ENCODE measurements around the gene DLG1. TPM values are rescaled to one million over a fixed set of nuclear protein-coding genes. Genes with fewer than 3 reads are reported as not detected.
"Not testable (repeated sequence)": the region's sequence is repeated elsewhere in the genome, so short reads cannot be mapped to it uniquely, and the experiment has no call there.

Gene DLG1
- total and polyA plus RNA-seq, 7 experiments from 2014 or later: 27.9 to 96.5 (median 85.9) TPM

GRCh38 chr3:197040658-197041057, 257.8 kb downstream of the DLG1 start:
- Histone ChIP-seq H3K4me1 (ENCODE audit: control insufficient read depth in 2 of 2, insufficient read depth in 2 of 2, low read length in 2 of 2) (no peaks in the 10 kb centered on the region), H3K4me3 (ENCODE audit: low read length) (no peak overlapping the region), H3K27ac (ENCODE audit: low read depth, low read length) (no peak overlapping the region), H3K9me3 (ENCODE audit: control insufficient read depth in 2 of 3, low read length in 3 of 3) (no peaks in the 10 kb centered on the region), H3K36me3 (ENCODE audit: control insufficient read depth in 2 of 3, insufficient read depth in 3 of 3, low read length in 3 of 3) (peaks cover 0 to 6% (median 5%) of the 10 kb centered on the region in 3 experiments), H3K27me3 (ENCODE audit: control insufficient read depth in 2 of 2, insufficient read depth in 2 of 2, low read length in 2 of 2) (no peaks in the 10 kb centered on the region)
- no peak for DNase-seq
- intact Hi-C loops (cut with micrococcal nuclease): no loop called here
- peaks cover 0 to 13% (median 2%) of the 10 kb centered on the region in 5 donors for H3K36me3 Mint-ChIP-seq
- ATAC-seq: no peak
- POLR2A ChIA-PET: no interaction called here
- H3K27me3 Mint-ChIP-seq: no peaks in the 10 kb centered on the region
- H3K4me1 Mint-ChIP-seq: peaks cover 0 to 9% (median 0%) of the 10 kb centered on the region in 7 donors
- H3K27ac Mint-ChIP-seq: no peak overlapping the region
- CTCF ChIA-PET: interaction anchor here (0.6 kb wide), 1 partner anchor 60 kb away, joined by 3 read pairs; no protein-coding TSS in a partner anchor
- H3K4me3 Mint-ChIP-seq: no peak overlapping the region
- H3K9me3 Mint-ChIP-seq: no peaks in the 10 kb centered on the region

GRCh38 chr3:197038679-197039462, 259.5 kb downstream of the DLG1 start:
- H3K27me3 Mint-ChIP-seq: peaks cover 0 to 5% (median 0%) of the 10 kb centered on the region in 5 donors
- no peak overlapping the region for H3K4me3 ChIP-seq (ENCODE audit: low read length)
- no peaks in the 10 kb centered on the region for H3K9me3 ChIP-seq (ENCODE audit: control insufficient read depth in 2 of 3, low read length in 3 of 3)
- peaks cover 0 to 10% (median 4%) of the 10 kb centered on the region in 7 donors for H3K4me1 Mint-ChIP-seq
- POLR2A ChIA-PET: no interaction called here
- no peaks in the 10 kb centered on the region for H3K4me1 ChIP-seq (ENCODE audit: control insufficient read depth in 2 of 2, insufficient read depth in 2 of 2, low read length in 2 of 2)
- H3K4me3 Mint-ChIP-seq: peak overlapping the region in 1 of 10 donors; percentile 17
- peaks cover 0 to 9% (median 0%) of the 10 kb centered on the region in 11 donors for H3K9me3 Mint-ChIP-seq
- peaks cover 0 to 2% (median 0%) of the 10 kb centered on the region in 5 donors for H3K36me3 Mint-ChIP-seq
- H3K27ac ChIP-seq (ENCODE audit: low read depth, low read length): no peak overlapping the region
- no peak for ATAC-seq
- CTCF ChIA-PET: no interaction called here
- H3K27ac Mint-ChIP-seq: peak overlapping the region in 4 of 9 donors; percentile 9 to 73 (median 28)
- no peaks in the 10 kb centered on the region for H3K27me3 ChIP-seq (ENCODE audit: control insufficient read depth in 2 of 2, insufficient read depth in 2 of 2, low read length in 2 of 2)
- DNase-seq: no peak
- H3K36me3 ChIP-seq (ENCODE audit: control insufficient read depth in 2 of 3, insufficient read depth in 3 of 3, low read length in 3 of 3): peaks cover 0 to 3% (median 0%) of the 10 kb centered on the region in 3 experiments
- intact Hi-C loops (cut with micrococcal nuclease): no loop called here

GRCh38 chr3:197035577-197035976, 262.8 kb downstream of the DLG1 start:
- CTCF ChIA-PET: no interaction called here
- Mint-ChIP-seq H3K4me1 (peaks cover 0 to 10% (median 7%) of the 10 kb centered on the region in 7 donors), H3K9me3 (peaks cover 0 to 14% (median 0%) of the 10 kb centered on the region in 11 donors), H3K27ac (peak overlapping the region in 1 of 9 donors; percentile 90), H3K36me3 (peaks cover 0 to 2% (median 0%) of the 10 kb centered on the region in 5 donors), H3K4me3 (no peak overlapping the region), H3K27me3 (peaks cover 0 to 5% (median 0%) of the 10 kb centered on the region in 5 donors)
- ATAC-seq: no peak
- Histone ChIP-seq H3K4me1 (ENCODE audit: control insufficient read depth in 2 of 2, insufficient read depth in 2 of 2, low read length in 2 of 2) (no peaks in the 10 kb centered on the region), H3K27ac (ENCODE audit: low read depth, low read length) (no peak overlapping the region), H3K9me3 (ENCODE audit: control insufficient read depth in 2 of 3, low read length in 3 of 3) (no peaks in the 10 kb centered on the region), H3K4me3 (ENCODE audit: low read length) (no peak overlapping the region), H3K27me3 (ENCODE audit: control insufficient read depth in 2 of 2, insufficient read depth in 2 of 2, low read length in 2 of 2) (peaks cover 0 to 3% of the 10 kb centered on the region in 2 donors), H3K36me3 (ENCODE audit: control insufficient read depth in 2 of 3, insufficient read depth in 3 of 3, low read length in 3 of 3) (no peaks in the 10 kb centered on the region)
- no peak for DNase-seq
- POLR2A ChIA-PET: no interaction called here
- intact Hi-C loops (cut with micrococcal nuclease): no loop called here

GRCh38 chr3:197034778-197035177, 263.6 kb downstream of the DLG1 start:
- Mint-ChIP-seq H3K27ac (peak overlapping the region in 3 of 9 donors; percentile 6 to 82 (median 57)), H3K9me3 (peaks cover 0 to 14% (median 0%) of the 10 kb centered on the region in 11 donors), H3K4me1 (peaks cover 0 to 12% (median 7%) of the 10 kb centered on the region in 7 donors)
- H3K9me3 ChIP-seq (ENCODE audit: control insufficient read depth in 2 of 3, low read length in 3 of 3); H3K27me3 Mint-ChIP-seq; H3K27me3 ChIP-seq (ENCODE audit: control insufficient read depth in 2 of 2, insufficient read depth in 2 of 2, low read length in 2 of 2); ATAC-seq; H3K36me3 ChIP-seq (ENCODE audit: control insufficient read depth in 2 of 3, insufficient read depth in 3 of 3, low read length in 3 of 3); H3K4me3 ChIP-seq (ENCODE audit: low read length); intact Hi-C loops (cut with micrococcal nuclease); DNase-seq; POLR2A ChIA-PET; H3K36me3 Mint-ChIP-seq; H3K4me3 Mint-ChIP-seq; H3K27ac ChIP-seq (ENCODE audit: low read depth, low read length); H3K4me1 ChIP-seq (ENCODE audit: control insufficient read depth in 2 of 2, insufficient read depth in 2 of 2, low read length in 2 of 2); CTCF ChIA-PET: not testable (repeated sequence)

- intact Hi-C loops (cut with micrococcal nuclease); POLR2A ChIA-PET; H3K9me3 ChIP-seq (ENCODE audit: control insufficient read depth in 2 of 3, low read length in 3 of 3); CTCF ChIA-PET; ATAC-seq; H3K27me3 Mint-ChIP-seq; H3K4me3 Mint-ChIP-seq; H3K4me3 ChIP-seq (ENCODE audit: low read length); H3K27ac ChIP-seq (ENCODE audit: low read depth, low read length); H3K27me3 ChIP-seq (ENCODE audit: control insufficient read depth in 2 of 2, insufficient read depth in 2 of 2, low read length in 2 of 2); H3K36me3 ChIP-seq (ENCODE audit: control insufficient read depth in 2 of 3, insufficient read depth in 3 of 3, low read length in 3 of 3); H3K27ac Mint-ChIP-seq; DNase-seq; H3K36me3 Mint-ChIP-seq; H3K4me1 ChIP-seq (ENCODE audit: control insufficient read depth in 2 of 2, insufficient read depth in 2 of 2, low read length in 2 of 2): not testable (repeated sequence)
- Mint-ChIP-seq H3K4me1 (peaks cover 0 to 16% (median 9%) of the 10 kb centered on the region in 7 donors), H3K9me3 (peaks cover 0 to 14% (median 0%) of the 10 kb centered on the region in 11 donors)
These were observed 264.6 kb downstream of the DLG1 start for GRCh38 chr3:197033764-197034163.

- peaks cover 0 to 4% of the 10 kb centered on the region in 2 donors for H3K4me1 ChIP-seq (ENCODE audit: control insufficient read depth in 2 of 2, insufficient read depth in 2 of 2, low read length in 2 of 2)
- H3K36me3 ChIP-seq (ENCODE audit: control insufficient read depth in 2 of 3, insufficient read depth in 3 of 3, low read length in 3 of 3): no peaks in the 10 kb centered on the region
- Mint-ChIP-seq H3K27me3 (peaks cover 0 to 5% (median 0%) of the 10 kb centered on the region in 5 donors), H3K9me3 (peaks cover 0 to 14% (median 0%) of the 10 kb centered on the region in 11 donors), H3K4me1 (peaks cover 3 to 18% (median 6%) of the 10 kb centered on the region in 7 donors), H3K4me3 (peak overlapping the region in 5 of 10 donors; percentile 29 to 78 (median 54)), H3K36me3 (peaks cover 0 to 2% (median 0%) of the 10 kb centered on the region in 5 donors), H3K27ac (peak overlapping the region in 1 of 9 donors; percentile 46)
- ChIA-PET POLR2A (interaction anchor here (1.2 kb wide), 1 partner anchor 28 kb away, joined by 4 read pairs; no protein-coding TSS in a partner anchor), CTCF (interaction anchor here (0.6 to 0.9 kb wide), 2 partner anchors 11 to 25 kb away, joined by 3 read pairs; no protein-coding TSS in a partner anchor)
- intact Hi-C loops (cut with micrococcal nuclease): no loop called here
- H3K27ac ChIP-seq (ENCODE audit: low read depth, low read length): no peak overlapping the region
- ATAC-seq: peak; percentile 66
- H3K27me3 ChIP-seq (ENCODE audit: control insufficient read depth in 2 of 2, insufficient read depth in 2 of 2, low read length in 2 of 2): peaks cover 0 to 3% of the 10 kb centered on the region in 2 donors
- no peak overlapping the region for H3K4me3 ChIP-seq (ENCODE audit: low read length)
- no peak for DNase-seq
- H3K9me3 ChIP-seq (ENCODE audit: control insufficient read depth in 2 of 3, low read length in 3 of 3): no peaks in the 10 kb centered on the region
These were observed 266.8 kb downstream of the DLG1 start for GRCh38 chr3:197031315-197032285.

Data from naive thymus-derived CD4-positive, alpha-beta T cell (primary cell).